B cell (primary cell): ENCODE data around the gene ZNF592. TPM values are rescaled to one million over a fixed set of nuclear protein-coding genes. Genes with fewer than 3 reads are reported as not detected.

Experiments
- ATAC-seq: fragments of 200-7000 bp; cut with Tn5 transposase; one replicate; pipeline ENCODE4 v1.10.0; 2021; ENCODE audit warnings: low read depth, mild to moderate bottlenecking, moderate number of reproducible peaks, moderate library complexity
- CTCF ChIA-PET: fragments of 350-600 bp; sonication (Branson Sonifier 250); formaldehyde crosslinking; loops from one replicate; lab custom pipeline; 2021; ENCODE audit warnings: antibody characterized with exemption, inconsistent platforms; lab: Charles Lee
- POLR2A ChIA-PET: fragments of 350-600 bp; sonication (Branson Sonifier 250); formaldehyde crosslinking; loops from one replicate; lab custom pipeline; 2021; ENCODE audit warnings: antibody characterized with exemption; lab: Charles Lee
- DNase-seq: peaks from one replicate; pipeline ENCODE4 v3.0.0; 2013
- H2AFZ ChIP-seq: 2 replicates; pipeline ENCODE4 v1.6.1; 2012; ENCODE audit warnings: mild to moderate bottlenecking, low read depth, low read length; ENCODE audit not compliant: insufficient read depth, poor library complexity, severe bottlenecking
- H3K27ac ChIP-seq, 2 donors: 1 replicate in 1 of 2; 2 replicates in 1 of 2; pipeline ENCODE4 v1.5.1; 2012 to 2013; ENCODE audit warnings: low read length in 2 of 2, mild to moderate bottlenecking in 2 of 2, moderate library complexity in 1 of 2
- H3K27me3 ChIP-seq, 4 experiments: fragments of 200-600 bp in 1 of 4; sonication (generic) in 1 of 4; replicated peaks in 1 of 4; 1 replicate in 2 of 4; 2 replicates in 2 of 4; pipeline versions ENCODE4 v1.6.1 to v1.7.0; 2013 to 2016; ENCODE audit warnings: low read length in 3 of 4, mild to moderate bottlenecking in 2 of 4, mixed read lengths in 1 of 4, moderate library complexity in 1 of 4; ENCODE audit not compliant: insufficient read depth in 4 of 4, control insufficient read depth in 3 of 4; ENCODE audit errors: control extremely low read depth in 1 of 4
- H3K36me3 ChIP-seq, 2 experiments: replicated peaks in 1 of 2; 1 replicate in 1 of 2; 2 replicates in 1 of 2; pipeline versions ENCODE4 v1.6.1 to v1.7.1; 2013; ENCODE audit warnings: low read length in 1 of 2; ENCODE audit not compliant: insufficient read depth in 2 of 2, control insufficient read depth in 1 of 2; ENCODE audit errors: control extremely low read depth in 1 of 2, extremely low read depth in 1 of 2
- H3K4me1 ChIP-seq, 2 donors: fragments of 200-600 bp in 1 of 2; sonication (generic) in 1 of 2; 1 replicate in 1 of 2; 2 replicates in 1 of 2; pipeline versions ENCODE4 v1.5.1 to v1.6.1; 2013 to 2017; ENCODE audit warnings: low read length in 2 of 2; ENCODE audit not compliant: control insufficient read depth in 2 of 2, insufficient read depth in 2 of 2
- H3K4me2 ChIP-seq: replicated peaks from 2 replicates; pipeline ENCODE3; 2012; ENCODE audit warnings: mild to moderate bottlenecking, low read depth, low read length; ENCODE audit not compliant: poor library complexity, severe bottlenecking
- H3K4me3 ChIP-seq, 5 experiments: fragments of 200-600 bp in 1 of 5; sonication (generic) in 1 of 5; 1 replicate in 3 of 5; 2 replicates in 2 of 5; pipeline versions ENCODE4 v1.5.1 to v1.7.0; 2011 to 2016; ENCODE audit warnings: low read length in 4 of 5, mild to moderate bottlenecking in 4 of 5, low read depth in 2 of 5, control low read depth in 1 of 5, moderate library complexity in 1 of 5; ENCODE audit not compliant: insufficient read depth in 1 of 5; ENCODE audit errors: control extremely low read depth in 1 of 5, extremely low read depth in 1 of 5
- H3K79me2 ChIP-seq: fragments of 200-600 bp; sonication (generic); one replicate; pipeline ENCODE4 v1.6.0; 2016; ENCODE audit warnings: low read length; ENCODE audit not compliant: control insufficient read depth, insufficient read depth
- H3K9ac ChIP-seq: fragments of 200-600 bp; sonication (generic); 2 replicates; pipeline ENCODE4 v1.6.1; 2017; ENCODE audit warnings: mild to moderate bottlenecking, low read length, moderate library complexity
- H3K9me3 ChIP-seq, 3 donors: one replicate each; pipeline versions ENCODE4 v1.6.1 to v1.7.1; 2013; ENCODE audit warnings: low read length in 2 of 3; ENCODE audit not compliant: control insufficient read depth in 2 of 3, insufficient read depth in 1 of 3; ENCODE audit errors: control extremely low read depth in 1 of 3
- H4K20me1 ChIP-seq: 2 replicates; pipeline ENCODE4 v1.6.0; 2012; ENCODE audit warnings: mild to moderate bottlenecking, low read length; ENCODE audit not compliant: insufficient read depth, control insufficient read depth, poor library complexity, severe bottlenecking
- H3K27ac Mint-ChIP-seq: one replicate; pipeline ENCODE4 v1.8.0; 2021; ENCODE audit warnings: mixed read lengths
- H3K27me3 Mint-ChIP-seq: one replicate; pipeline ENCODE4 v1.8.0; 2021; ENCODE audit warnings: mixed read lengths
- H3K4me1 Mint-ChIP-seq: one replicate; pipeline ENCODE4 v1.8.0; 2021; ENCODE audit warnings: mixed read lengths
- H3K4me3 Mint-ChIP-seq: one replicate; pipeline ENCODE4 v1.8.0; 2021; ENCODE audit warnings: mixed read lengths
- H3K9me3 Mint-ChIP-seq: one replicate; pipeline ENCODE4 v1.8.0; 2022; ENCODE audit warnings: mixed read lengths; ENCODE audit not compliant: insufficient read depth
- EZH2 ChIP-seq: IDR thresholded peaks from 2 replicates; pipeline ENCODE4 v1.6.1; 2012; ENCODE audit warnings: borderline replicate concordance, low read depth, mild to moderate bottlenecking, moderate library complexity, low read length; ENCODE audit not compliant: insufficient read depth, poor library complexity, severe bottlenecking
- WGBS: methylation state at CpG from one replicate; pipeline ENCODE4 v1.1.5; 2013; ENCODE audit warnings: missing lambda C conversion rate; ENCODE audit not compliant: insufficient coverage; 5-methylcytosine and 5-hydroxymethylcytosine counted together
- intact Hi-C: fragments of 100-400 bp; cut with micrococcal nuclease; formaldehyde crosslinking; loops from one replicate; pipeline ENCODE4 v1.10.0; 2022
- polyA plus RNA-seq: library from polyadenylated mRNA; depleted of rRNA; stranded (reverse); fragments of >200 nt; gene quantifications from 2 replicates; pipeline ENCODE4 v1.2.3, GENCODE V29; 2012
- total RNA-seq, 2 donors: library from RNA; stranded (reverse); fragments of 120-200 nt in 1 of 2; gene quantifications; 1 replicate in 1 of 2; 2 replicates in 1 of 2; pipeline versions ENCODE4 v1.2.3 to v1.2.4, GENCODE V29; 2013 to 2022
- TF ChIP-seq, protein P1 (sequence below): fragments of 200-600 bp; IDR thresholded peaks from one replicate; pipeline ENCODE4 v1.8.0; 2022; ENCODE audit warnings: antibody characterized with exemption, mild to moderate bottlenecking

The ZNF592 gene
- total and polyA plus RNA-seq, 2 donors (not counting 1 experiment from before 2014, with no cell fraction given): 35.8 to 64.4 TPM

DNA sequence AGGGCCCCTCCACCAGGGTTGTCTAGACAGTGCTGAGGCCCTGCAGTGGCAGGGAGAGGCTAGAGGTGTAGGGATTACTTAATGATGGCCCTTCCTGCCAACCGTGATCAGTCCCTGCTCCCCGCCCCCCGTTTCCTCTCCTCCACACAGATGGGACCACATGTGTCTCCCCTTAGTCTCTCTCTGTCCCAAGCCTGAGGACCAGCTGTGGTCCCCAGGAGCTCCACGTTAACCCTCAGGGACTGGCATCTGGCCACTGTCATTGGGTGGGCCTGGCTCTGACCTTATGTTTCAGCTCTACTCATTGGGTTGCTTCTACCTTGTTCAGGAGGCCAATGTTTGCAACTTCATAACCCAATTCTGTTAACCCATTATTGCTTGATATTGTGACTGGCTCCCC is 62.8 kb downstream of the ZNF592 start:
- ChIA-PET CTCF (interaction anchor here (1.4 to 1.5 kb wide), 2 partner anchors 10 to 71 kb away, joined by 3 to 4 read pairs; no protein-coding TSS in a partner anchor), POLR2A (no interaction called here)
- no peak overlapping the region for H3K4me3 Mint-ChIP-seq
- Histone ChIP-seq H3K4me3 (no peak overlapping the region), H2AFZ (no peak overlapping the region), H3K27ac (no peak overlapping the region), H3K27me3 (peaks cover 0 to 4% (median 0%) of the 10 kb centered on the region in 4 experiments), H3K79me2 (no peaks in the 10 kb centered on the region), H3K4me1 (no peaks in the 10 kb centered on the region), H3K4me2 (no peak overlapping the region), H3K9me3 (no peaks in the 10 kb centered on the region), H3K36me3 (peaks cover 0 to 2% of the 10 kb centered on the region in 2 experiments), H4K20me1 (no peaks in the 10 kb centered on the region), H3K9ac (no peak overlapping the region)
- H3K9me3 Mint-ChIP-seq: no peaks in the 10 kb centered on the region
- H3K27ac Mint-ChIP-seq: no peak overlapping the region
- ATAC-seq: no peak
- TF ChIP-seq, protein P1, sequence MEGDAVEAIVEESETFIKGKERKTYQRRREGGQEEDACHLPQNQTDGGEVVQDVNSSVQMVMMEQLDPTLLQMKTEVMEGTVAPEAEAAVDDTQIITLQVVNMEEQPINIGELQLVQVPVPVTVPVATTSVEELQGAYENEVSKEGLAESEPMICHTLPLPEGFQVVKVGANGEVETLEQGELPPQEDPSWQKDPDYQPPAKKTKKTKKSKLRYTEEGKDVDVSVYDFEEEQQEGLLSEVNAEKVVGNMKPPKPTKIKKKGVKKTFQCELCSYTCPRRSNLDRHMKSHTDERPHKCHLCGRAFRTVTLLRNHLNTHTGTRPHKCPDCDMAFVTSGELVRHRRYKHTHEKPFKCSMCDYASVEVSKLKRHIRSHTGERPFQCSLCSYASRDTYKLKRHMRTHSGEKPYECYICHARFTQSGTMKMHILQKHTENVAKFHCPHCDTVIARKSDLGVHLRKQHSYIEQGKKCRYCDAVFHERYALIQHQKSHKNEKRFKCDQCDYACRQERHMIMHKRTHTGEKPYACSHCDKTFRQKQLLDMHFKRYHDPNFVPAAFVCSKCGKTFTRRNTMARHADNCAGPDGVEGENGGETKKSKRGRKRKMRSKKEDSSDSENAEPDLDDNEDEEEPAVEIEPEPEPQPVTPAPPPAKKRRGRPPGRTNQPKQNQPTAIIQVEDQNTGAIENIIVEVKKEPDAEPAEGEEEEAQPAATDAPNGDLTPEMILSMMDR: no peak
- no peak for TF ChIP-seq EZH2
- no peak for DNase-seq
- no peaks in the 10 kb centered on the region for H3K4me1 Mint-ChIP-seq
- intact Hi-C loops: no loop called here
- peaks cover 7% of the 10 kb centered on the region for H3K27me3 Mint-ChIP-seq
- 95% methylated on average over 4 of the region's 4 CpGs for WGBS

DNA sequence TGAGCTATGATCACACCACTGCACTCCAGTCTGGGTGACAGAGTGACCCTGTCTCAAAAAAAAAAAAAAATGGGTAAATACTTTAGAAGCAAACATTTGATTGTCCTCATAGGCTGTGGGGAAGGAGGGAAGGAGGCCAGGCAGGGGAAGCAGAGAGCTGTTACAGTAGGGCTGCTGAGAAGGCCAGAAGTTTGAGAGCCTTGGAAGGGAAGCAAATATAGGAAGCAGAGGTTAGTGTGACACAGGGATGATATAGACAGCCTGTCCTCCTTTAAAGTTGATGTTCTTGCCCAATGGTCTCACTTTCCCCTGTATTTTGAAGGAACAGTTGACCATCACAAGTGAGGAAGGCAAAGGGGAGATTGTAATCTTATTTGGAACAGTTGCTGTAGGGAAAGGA is 63.4 kb downstream of the ZNF592 start:
- no peak for TF ChIP-seq EZH2
- TF ChIP-seq, protein P1: no peak
- no peak for ATAC-seq
- no peaks in the 10 kb centered on the region for H3K36me3 ChIP-seq
- H3K9ac ChIP-seq: no peak overlapping the region
- no peak overlapping the region for H3K4me3 Mint-ChIP-seq
- peaks cover 0 to 9% (median 3%) of the 10 kb centered on the region in 4 experiments for H3K27me3 ChIP-seq
- H3K27ac Mint-ChIP-seq: no peak overlapping the region
- peaks cover 12% of the 10 kb centered on the region for H3K27me3 Mint-ChIP-seq
- no peak overlapping the region for H3K4me3 ChIP-seq
- no peaks in the 10 kb centered on the region for H3K79me2 ChIP-seq
- no peak for DNase-seq
- H3K9me3 ChIP-seq: no peaks in the 10 kb centered on the region
- no peak overlapping the region for H3K27ac ChIP-seq
- peaks cover 3% of the 10 kb centered on the region for H3K4me1 Mint-ChIP-seq
- POLR2A ChIA-PET: no interaction called here
- H3K4me2 ChIP-seq: no peak overlapping the region
- H4K20me1 ChIP-seq: no peaks in the 10 kb centered on the region
- H3K9me3 Mint-ChIP-seq: no peaks in the 10 kb centered on the region
- intact Hi-C loops: no loop called here
- peaks cover 1 to 2% of the 10 kb centered on the region in 2 donors for H3K4me1 ChIP-seq
- CTCF ChIA-PET: interaction anchor here (1.4 to 1.5 kb wide), 2 partner anchors 9 to 70 kb away, joined by 3 to 4 read pairs; no protein-coding TSS in a partner anchor
- H2AFZ ChIP-seq: no peak overlapping the region
